HEK293 (cell line): ENCODE results near the gene C14orf132.
A peak's percentile ranks its signal among the peaks of the same experiment; 100 is the strongest.

Experiments
- CTCF ChIA-PET: fragments of 350-600 bp; formaldehyde crosslinking; extraction: SDS; loops from one replicate; lab custom pipeline; 2021; ENCODE audit warnings: antibody characterized with exemption; lab: Yijun Ruan, JAX
- POLR2A ChIA-PET: fragments of 300-600 bp; formaldehyde crosslinking; extraction: SDS; loops from one replicate; lab custom pipeline; 2020; ENCODE audit warnings: antibody characterized with exemption, inconsistent platforms; lab: Yijun Ruan, JAX
- H3K27ac ChIP-seq: fragments of 200-500 bp; sonication (Bioruptor generic); 2 replicates; pipeline ENCODE4 v1.5.1; 2014; ENCODE audit warnings: low read depth, low read length, control low read depth, inconsistent platforms; ENCODE audit errors: extremely low read depth
- H3K36me3 ChIP-seq, 2 experiments: fragments of 200-500 bp in 1 of 2; sonication (Bioruptor generic) in 1 of 2; 1 replicate in 1 of 2; 2 replicates in 1 of 2; pipeline ENCODE4 v1.5.1; 2014 to 2017; ENCODE audit warnings: inconsistent platforms in 2 of 2, low read length in 2 of 2; ENCODE audit not compliant: control insufficient read depth in 2 of 2, insufficient read depth in 1 of 2
- H3K4me1 ChIP-seq: fragments of 200-500 bp; sonication (Bioruptor generic); 2 replicates; pipeline ENCODE4 v1.5.1; 2014; ENCODE audit warnings: mild to moderate bottlenecking, low read length, inconsistent platforms; ENCODE audit not compliant: control insufficient read depth, insufficient read depth
- H3K4me3 ChIP-seq: 2 replicates; pipeline ENCODE4 v1.5.1; 2011; ENCODE audit warnings: low read depth, mild to moderate bottlenecking, control low read depth, low read length, moderate library complexity
- H3K9me3 ChIP-seq: fragments of 200-500 bp; sonication (Bioruptor generic); 2 replicates; pipeline ENCODE4 v1.5.1; 2014; ENCODE audit warnings: low read depth, low read length, inconsistent platforms; ENCODE audit not compliant: control insufficient read depth, insufficient read depth
- KLF16 ChIP-seq: fragments of 450-650 bp; formaldehyde crosslinking; IDR thresholded peaks from 2 replicates; pipeline ENCODE4 v1.5.1; 2017; ENCODE audit warnings: missing biosample characterization, missing genetic modification characterization
- ZNF112 ChIP-seq: fragments of 450-650 bp; formaldehyde crosslinking; IDR thresholded peaks from 2 replicates; pipeline ENCODE4 v1.5.0; 2017; ENCODE audit warnings: missing biosample characterization, missing genetic modification characterization
- ZNF121 ChIP-seq: fragments of 450-650 bp; formaldehyde crosslinking; IDR thresholded peaks from 2 replicates; pipeline ENCODE4 v1.5.1; 2016; ENCODE audit warnings: missing biosample characterization, missing genetic modification characterization
- ZNF169 ChIP-seq: fragments of 450-650 bp; formaldehyde crosslinking; IDR thresholded peaks from 2 replicates; pipeline ENCODE4 v1.5.1; 2016; ENCODE audit warnings: missing biosample characterization, missing genetic modification characterization
- ZNF19 ChIP-seq: fragments of 450-650 bp; formaldehyde crosslinking; IDR thresholded peaks from 2 replicates; pipeline ENCODE4; 2016; ENCODE audit warnings: missing biosample characterization, missing genetic modification characterization, low read depth
- ZNF2 ChIP-seq: fragments of 450-650 bp; formaldehyde crosslinking; IDR thresholded peaks from 2 replicates; pipeline ENCODE4 v1.5.1; 2016; ENCODE audit warnings: missing biosample characterization, missing genetic modification characterization
- ZNF202 ChIP-seq: fragments of 450-650 bp; formaldehyde crosslinking; IDR thresholded peaks from 2 replicates; pipeline ENCODE4 v1.5.1; 2016; ENCODE audit warnings: missing biosample characterization, missing genetic modification characterization, borderline replicate concordance
- ZNF211 ChIP-seq: fragments of 450-650 bp; formaldehyde crosslinking; IDR thresholded peaks from 2 replicates; pipeline ENCODE4 v1.5.1; 2016; ENCODE audit warnings: low read depth, missing biosample characterization, missing genetic modification characterization
- ZNF433 ChIP-seq: fragments of 450-650 bp; formaldehyde crosslinking; IDR thresholded peaks from 2 replicates; pipeline ENCODE4 v1.5.1; 2016; ENCODE audit warnings: missing biosample characterization, missing genetic modification characterization, low read depth
- ZNF654 ChIP-seq: fragments of 450-650 bp; formaldehyde crosslinking; IDR thresholded peaks from 2 replicates; pipeline ENCODE4 v1.5.1; 2016; ENCODE audit warnings: low read depth, missing biosample characterization, missing genetic modification characterization
- ZNF660 ChIP-seq: fragments of 450-650 bp; IDR thresholded peaks from 2 replicates; pipeline ENCODE4 v1.5.1; 2018; ENCODE audit warnings: missing biosample characterization, mild to moderate bottlenecking, missing genetic modification characterization
- ZNF664 ChIP-seq: fragments of 450-650 bp; formaldehyde crosslinking; IDR thresholded peaks from 2 replicates; pipeline ENCODE4 v1.5.1; 2016; ENCODE audit warnings: missing biosample characterization, missing genetic modification characterization
- ZNF776 ChIP-seq: fragments of 450-650 bp; formaldehyde crosslinking; IDR thresholded peaks from 2 replicates; pipeline ENCODE4 v1.5.0; 2017; ENCODE audit warnings: missing biosample characterization, missing genetic modification characterization, borderline replicate concordance
- TF ChIP-seq, protein P1 (sequence below): fragments of 450-650 bp; formaldehyde crosslinking; IDR thresholded peaks from 2 replicates; pipeline ENCODE4 v1.5.1; 2017; ENCODE audit warnings: missing biosample characterization, missing genetic modification characterization
- TF ChIP-seq, protein P2 (sequence below): fragments of 450-650 bp; formaldehyde crosslinking; IDR thresholded peaks from 2 replicates; pipeline ENCODE4 v1.5.1; 2016; ENCODE audit warnings: missing biosample characterization, missing genetic modification characterization
- TF ChIP-seq, protein P3 (sequence below): fragments of 450-650 bp; formaldehyde crosslinking; IDR thresholded peaks from 2 replicates; pipeline ENCODE4 v1.5.1; 2016; ENCODE audit warnings: missing biosample characterization, missing genetic modification characterization
- TF ChIP-seq, protein P4 (sequence below): fragments of 450-650 bp; IDR thresholded peaks from 2 replicates; pipeline ENCODE4 v1.5.1; 2018; ENCODE audit warnings: missing biosample characterization, missing genetic modification characterization
- TF ChIP-seq, protein P5 (sequence below): fragments of 450-650 bp; formaldehyde crosslinking; IDR thresholded peaks from 2 replicates; pipeline ENCODE4 v1.5.1; 2017; ENCODE audit warnings: missing biosample characterization, missing genetic modification characterization
- TF ChIP-seq, protein P6 (sequence below): fragments of 450-650 bp; formaldehyde crosslinking; IDR thresholded peaks from 2 replicates; pipeline ENCODE4 v1.5.1; 2016; ENCODE audit warnings: missing biosample characterization, missing genetic modification characterization
- TF ChIP-seq, protein P7 (sequence below): fragments of 450-650 bp; formaldehyde crosslinking; IDR thresholded peaks from 2 replicates; pipeline ENCODE4 v1.5.1; 2016; ENCODE audit warnings: missing biosample characterization, missing genetic modification characterization

The C14orf132 gene

DNA sequence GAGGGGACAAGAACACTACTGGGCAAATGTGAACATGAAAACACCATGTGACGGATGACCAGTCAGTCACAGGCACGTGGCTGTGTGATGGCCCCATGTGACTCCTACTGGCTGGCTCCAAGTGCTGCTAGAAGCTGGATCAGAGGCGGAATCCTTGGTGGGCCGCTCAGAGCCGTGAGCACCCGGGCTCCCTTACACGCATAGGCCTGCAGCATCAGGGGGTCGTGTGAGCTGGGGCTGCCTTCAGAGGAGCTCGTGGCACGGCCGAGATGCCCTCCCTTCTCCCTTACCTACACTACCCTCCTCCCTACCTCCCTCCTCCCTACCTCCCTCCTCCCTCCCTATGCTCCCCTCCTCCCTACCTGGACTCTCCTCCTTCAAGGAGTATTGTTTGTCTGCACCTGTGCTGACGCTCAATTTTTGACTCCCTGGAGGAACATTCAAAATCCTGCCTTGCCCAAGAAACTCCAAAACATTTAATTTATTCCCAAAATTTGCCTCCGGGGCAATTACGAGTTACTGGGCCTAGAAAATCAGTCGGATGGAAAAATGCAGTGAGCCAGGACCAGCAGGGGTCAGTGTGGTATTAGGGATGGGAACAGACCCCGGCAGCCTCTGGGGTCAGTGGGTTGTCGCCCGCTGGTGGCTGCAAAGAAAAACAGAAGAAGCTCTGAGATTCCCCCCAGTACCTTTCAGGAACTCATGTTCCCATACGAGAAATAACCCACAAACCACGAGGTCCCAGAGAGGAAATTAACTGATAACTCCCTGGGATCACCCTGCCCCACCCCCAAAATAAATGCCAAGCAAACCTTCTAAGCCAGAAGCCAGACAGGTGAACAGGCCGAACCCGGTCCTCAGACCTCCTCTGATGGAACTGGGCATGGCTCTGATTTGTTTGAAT, 61.3 kb downstream of the C14orf132 start (continued):
- TF ChIP-seq, protein P1, sequence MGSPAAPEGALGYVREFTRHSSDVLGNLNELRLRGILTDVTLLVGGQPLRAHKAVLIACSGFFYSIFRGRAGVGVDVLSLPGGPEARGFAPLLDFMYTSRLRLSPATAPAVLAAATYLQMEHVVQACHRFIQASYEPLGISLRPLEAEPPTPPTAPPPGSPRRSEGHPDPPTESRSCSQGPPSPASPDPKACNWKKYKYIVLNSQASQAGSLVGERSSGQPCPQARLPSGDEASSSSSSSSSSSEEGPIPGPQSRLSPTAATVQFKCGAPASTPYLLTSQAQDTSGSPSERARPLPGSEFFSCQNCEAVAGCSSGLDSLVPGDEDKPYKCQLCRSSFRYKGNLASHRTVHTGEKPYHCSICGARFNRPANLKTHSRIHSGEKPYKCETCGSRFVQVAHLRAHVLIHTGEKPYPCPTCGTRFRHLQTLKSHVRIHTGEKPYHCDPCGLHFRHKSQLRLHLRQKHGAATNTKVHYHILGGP (tag by site-specific recombination): no peak
- TF ChIP-seq ZNF776 (tag by site-specific recombination) (no peak), ZNF660 (tag by site-specific recombination) (peak; percentile 77), ZNF654 (tag by site-specific recombination) (peak; percentile 96), ZNF2 (tag by site-specific recombination) (0 out of 2 replicates have a peak, but pooled peaks have one; percentile 41), ZNF211 (tag by site-specific recombination) (no peak), ZNF112 (no peak)
- TF ChIP-seq, protein P2, sequence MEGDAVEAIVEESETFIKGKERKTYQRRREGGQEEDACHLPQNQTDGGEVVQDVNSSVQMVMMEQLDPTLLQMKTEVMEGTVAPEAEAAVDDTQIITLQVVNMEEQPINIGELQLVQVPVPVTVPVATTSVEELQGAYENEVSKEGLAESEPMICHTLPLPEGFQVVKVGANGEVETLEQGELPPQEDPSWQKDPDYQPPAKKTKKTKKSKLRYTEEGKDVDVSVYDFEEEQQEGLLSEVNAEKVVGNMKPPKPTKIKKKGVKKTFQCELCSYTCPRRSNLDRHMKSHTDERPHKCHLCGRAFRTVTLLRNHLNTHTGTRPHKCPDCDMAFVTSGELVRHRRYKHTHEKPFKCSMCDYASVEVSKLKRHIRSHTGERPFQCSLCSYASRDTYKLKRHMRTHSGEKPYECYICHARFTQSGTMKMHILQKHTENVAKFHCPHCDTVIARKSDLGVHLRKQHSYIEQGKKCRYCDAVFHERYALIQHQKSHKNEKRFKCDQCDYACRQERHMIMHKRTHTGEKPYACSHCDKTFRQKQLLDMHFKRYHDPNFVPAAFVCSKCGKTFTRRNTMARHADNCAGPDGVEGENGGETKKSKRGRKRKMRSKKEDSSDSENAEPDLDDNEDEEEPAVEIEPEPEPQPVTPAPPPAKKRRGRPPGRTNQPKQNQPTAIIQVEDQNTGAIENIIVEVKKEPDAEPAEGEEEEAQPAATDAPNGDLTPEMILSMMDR (tag by site-specific recombination): peak; percentile 91
- TF ChIP-seq, protein P3, sequence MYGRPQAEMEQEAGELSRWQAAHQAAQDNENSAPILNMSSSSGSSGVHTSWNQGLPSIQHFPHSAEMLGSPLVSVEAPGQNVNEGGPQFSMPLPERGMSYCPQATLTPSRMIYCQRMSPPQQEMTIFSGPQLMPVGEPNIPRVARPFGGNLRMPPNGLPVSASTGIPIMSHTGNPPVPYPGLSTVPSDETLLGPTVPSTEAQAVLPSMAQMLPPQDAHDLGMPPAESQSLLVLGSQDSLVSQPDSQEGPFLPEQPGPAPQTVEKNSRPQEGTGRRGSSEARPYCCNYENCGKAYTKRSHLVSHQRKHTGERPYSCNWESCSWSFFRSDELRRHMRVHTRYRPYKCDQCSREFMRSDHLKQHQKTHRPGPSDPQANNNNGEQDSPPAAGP (tag by site-specific recombination): no peak
- TF ChIP-seq, protein P4, sequence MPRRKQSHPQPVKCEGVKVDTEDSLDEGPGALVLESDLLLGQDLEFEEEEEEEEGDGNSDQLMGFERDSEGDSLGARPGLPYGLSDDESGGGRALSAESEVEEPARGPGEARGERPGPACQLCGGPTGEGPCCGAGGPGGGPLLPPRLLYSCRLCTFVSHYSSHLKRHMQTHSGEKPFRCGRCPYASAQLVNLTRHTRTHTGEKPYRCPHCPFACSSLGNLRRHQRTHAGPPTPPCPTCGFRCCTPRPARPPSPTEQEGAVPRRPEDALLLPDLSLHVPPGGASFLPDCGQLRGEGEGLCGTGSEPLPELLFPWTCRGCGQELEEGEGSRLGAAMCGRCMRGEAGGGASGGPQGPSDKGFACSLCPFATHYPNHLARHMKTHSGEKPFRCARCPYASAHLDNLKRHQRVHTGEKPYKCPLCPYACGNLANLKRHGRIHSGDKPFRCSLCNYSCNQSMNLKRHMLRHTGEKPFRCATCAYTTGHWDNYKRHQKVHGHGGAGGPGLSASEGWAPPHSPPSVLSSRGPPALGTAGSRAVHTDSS (tag by site-specific recombination): no peak
- TF ChIP-seq, protein P5, sequence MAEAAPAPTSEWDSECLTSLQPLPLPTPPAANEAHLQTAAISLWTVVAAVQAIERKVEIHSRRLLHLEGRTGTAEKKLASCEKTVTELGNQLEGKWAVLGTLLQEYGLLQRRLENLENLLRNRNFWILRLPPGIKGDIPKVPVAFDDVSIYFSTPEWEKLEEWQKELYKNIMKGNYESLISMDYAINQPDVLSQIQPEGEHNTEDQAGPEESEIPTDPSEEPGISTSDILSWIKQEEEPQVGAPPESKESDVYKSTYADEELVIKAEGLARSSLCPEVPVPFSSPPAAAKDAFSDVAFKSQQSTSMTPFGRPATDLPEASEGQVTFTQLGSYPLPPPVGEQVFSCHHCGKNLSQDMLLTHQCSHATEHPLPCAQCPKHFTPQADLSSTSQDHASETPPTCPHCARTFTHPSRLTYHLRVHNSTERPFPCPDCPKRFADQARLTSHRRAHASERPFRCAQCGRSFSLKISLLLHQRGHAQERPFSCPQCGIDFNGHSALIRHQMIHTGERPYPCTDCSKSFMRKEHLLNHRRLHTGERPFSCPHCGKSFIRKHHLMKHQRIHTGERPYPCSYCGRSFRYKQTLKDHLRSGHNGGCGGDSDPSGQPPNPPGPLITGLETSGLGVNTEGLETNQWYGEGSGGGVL (tag by site-specific recombination): 0 out of 2 replicates have a peak, but pooled peaks have one; percentile 25
- TF ChIP-seq, all 188 proteins: peak for 9

DNA sequence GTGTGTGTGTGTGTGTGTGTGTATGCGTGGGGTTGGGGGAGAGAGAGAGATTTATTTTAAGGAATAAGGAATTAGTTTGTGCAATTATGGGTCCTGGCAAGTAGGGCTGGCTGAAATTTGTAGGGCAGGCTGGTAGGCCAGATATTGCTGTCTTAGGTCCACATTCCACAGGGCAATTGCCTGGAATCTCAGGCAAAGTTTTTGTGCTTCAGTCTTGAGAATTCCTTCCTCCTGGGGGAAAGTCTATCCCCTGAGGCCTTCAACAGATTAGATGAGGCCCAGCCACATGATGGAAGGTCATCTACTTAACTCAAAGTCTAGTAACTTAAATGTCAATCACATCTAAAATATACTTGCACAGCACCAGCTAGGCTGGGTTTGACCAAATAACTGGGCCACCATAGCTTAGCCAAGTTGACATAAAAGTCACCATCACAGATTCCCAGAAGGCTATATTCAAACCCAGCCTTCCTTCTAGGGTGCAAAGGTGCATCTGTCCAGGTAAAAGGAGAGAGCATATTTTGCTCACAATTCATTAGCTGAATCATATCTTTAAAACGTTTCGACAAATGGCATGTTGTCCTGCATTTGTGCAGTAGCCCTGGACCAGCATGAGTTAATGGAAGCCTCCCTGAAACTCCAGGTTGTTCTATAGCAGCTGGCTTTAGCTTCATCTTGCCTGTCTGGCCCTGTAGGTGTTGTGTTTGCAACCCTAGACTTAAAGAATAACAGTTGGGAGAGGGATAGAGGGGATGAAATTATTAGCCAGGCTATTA, 63.1 kb downstream of the C14orf132 start:
- H3K4me1 ChIP-seq: no peaks in the 10 kb centered on the region
- no peaks in the 10 kb centered on the region for H3K36me3 ChIP-seq
- no peak overlapping the region for H3K4me3 ChIP-seq
- ChIA-PET POLR2A (no interaction called here), CTCF (interaction anchor here (0.5 to 4.6 kb wide), 5 partner anchors 46 to 614 kb away, joined by 3 to 165 read pairs (median 5); no protein-coding TSS in a partner anchor)
- H3K9me3 ChIP-seq: no peaks in the 10 kb centered on the region
- no peak overlapping the region for H3K27ac ChIP-seq
- TF ChIP-seq ZNF121 (tag by site-specific recombination) (no peak), ZNF660 (tag by site-specific recombination) (no peak), KLF16 (tag by site-specific recombination) (no peak), ZNF664 (tag by site-specific recombination) (no peak), ZNF202 (tag by site-specific recombination) (no peak), ZNF169 (tag by site-specific recombination) (no peak), ZNF19 (tag by site-specific recombination) (no peak), ZNF433 (tag by site-specific recombination) (no peak)
- TF ChIP-seq, protein P6, sequence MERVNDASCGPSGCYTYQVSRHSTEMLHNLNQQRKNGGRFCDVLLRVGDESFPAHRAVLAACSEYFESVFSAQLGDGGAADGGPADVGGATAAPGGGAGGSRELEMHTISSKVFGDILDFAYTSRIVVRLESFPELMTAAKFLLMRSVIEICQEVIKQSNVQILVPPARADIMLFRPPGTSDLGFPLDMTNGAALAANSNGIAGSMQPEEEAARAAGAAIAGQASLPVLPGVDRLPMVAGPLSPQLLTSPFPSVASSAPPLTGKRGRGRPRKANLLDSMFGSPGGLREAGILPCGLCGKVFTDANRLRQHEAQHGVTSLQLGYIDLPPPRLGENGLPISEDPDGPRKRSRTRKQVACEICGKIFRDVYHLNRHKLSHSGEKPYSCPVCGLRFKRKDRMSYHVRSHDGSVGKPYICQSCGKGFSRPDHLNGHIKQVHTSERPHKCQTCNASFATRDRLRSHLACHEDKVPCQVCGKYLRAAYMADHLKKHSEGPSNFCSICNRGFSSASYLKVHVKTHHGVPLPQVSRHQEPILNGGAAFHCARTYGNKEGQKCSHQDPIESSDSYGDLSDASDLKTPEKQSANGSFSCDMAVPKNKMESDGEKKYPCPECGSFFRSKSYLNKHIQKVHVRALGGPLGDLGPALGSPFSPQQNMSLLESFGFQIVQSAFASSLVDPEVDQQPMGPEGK (tag by site-specific recombination): no peak
- TF ChIP-seq, protein P7, sequence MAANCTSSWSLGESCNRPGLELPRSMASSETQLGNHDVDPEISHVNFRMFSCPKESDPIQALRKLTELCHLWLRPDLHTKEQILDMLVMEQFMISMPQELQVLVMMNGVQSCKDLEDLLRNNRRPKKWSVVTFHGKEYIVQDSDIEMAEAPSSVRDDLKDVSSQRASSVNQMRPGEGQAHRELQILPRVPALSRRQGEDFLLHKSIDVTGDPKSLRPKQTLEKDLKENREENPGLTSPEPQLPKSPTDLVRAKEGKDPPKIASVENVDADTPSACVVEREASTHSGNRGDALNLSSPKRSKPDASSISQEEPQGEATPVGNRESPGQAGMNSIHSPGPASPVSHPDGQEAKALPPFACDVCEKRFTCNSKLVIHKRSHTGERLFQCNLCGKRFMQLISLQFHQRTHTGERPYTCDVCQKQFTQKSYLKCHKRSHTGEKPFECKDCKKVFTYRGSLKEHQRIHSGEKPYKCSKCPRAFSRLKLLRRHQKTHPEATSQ: no peak
